Keratinocyte (primary cell): ENCODE results near the gene CFAP298. TPM values are rescaled to one million over a fixed set of nuclear protein-coding genes. Genes with fewer than 3 reads are reported as not detected.

Source experiments
- DNase-seq: peaks from one replicate; pipeline ENCODE4 v3.0.0-alpha.2; 2011; ENCODE audit warnings: low read depth, missing footprints, low spot score
- FAIRE-seq: peaks from 2 replicates; lab custom pipeline; 2011; peaks lifted over from hg19 to GRCh38; lab: Jason Lieb, UNC
- H2AFZ ChIP-seq: 2 replicates; pipeline ENCODE4 v1.6.0; 2012; ENCODE audit warnings: low read length, control low read depth, inconsistent platforms; ENCODE audit not compliant: control insufficient read depth
- H3K27ac ChIP-seq: 2 replicates; pipeline ENCODE4 v1.5.1; 2011; ENCODE audit warnings: low read length; ENCODE audit not compliant: control insufficient read depth, insufficient read depth
- H3K27me3 ChIP-seq: 3 replicates; pipeline ENCODE4 v1.6.0; 2011; ENCODE audit warnings: low read length; ENCODE audit not compliant: control insufficient read depth, insufficient read depth; ENCODE audit errors: extremely low read depth
- H3K36me3 ChIP-seq, 2 experiments: 2 replicates in 1 of 2; 3 replicates in 1 of 2; pipeline ENCODE4 v1.5.1; 2011; ENCODE audit warnings: low read length in 2 of 2, mild to moderate bottlenecking in 1 of 2; ENCODE audit not compliant: control insufficient read depth in 2 of 2, insufficient read depth in 2 of 2; ENCODE audit errors: extremely low read depth in 1 of 2
- H3K4me1 ChIP-seq: 3 replicates; pipeline ENCODE4 v1.5.1; 2011; ENCODE audit warnings: low read length; ENCODE audit not compliant: control insufficient read depth, insufficient read depth; ENCODE audit errors: extremely low read depth
- H3K4me2 ChIP-seq: 3 replicates; pipeline ENCODE4 v1.6.0; 2011; ENCODE audit warnings: low read depth, low read length; ENCODE audit not compliant: control insufficient read depth, insufficient read depth; ENCODE audit errors: extremely low read depth
- H3K4me3 ChIP-seq, 3 experiments: fragments of 200-600 bp in 1 of 3; sonication (generic) in 1 of 3; 2 replicates in 2 of 3; 3 replicates in 1 of 3; pipeline ENCODE4 v1.5.1; 2011 to 2016; ENCODE audit warnings: low read length in 3 of 3, mild to moderate bottlenecking in 3 of 3, control low read depth in 2 of 3, inconsistent platforms in 1 of 3, low read depth in 1 of 3, mixed read lengths in 1 of 3, mixed run types in 1 of 3, moderate library complexity in 1 of 3; ENCODE audit not compliant: control insufficient read depth in 2 of 3, insufficient read depth in 2 of 3; ENCODE audit errors: extremely low read depth in 1 of 3
- H3K79me2 ChIP-seq: 2 replicates; pipeline ENCODE4 v1.6.0; 2012; ENCODE audit warnings: low read length; ENCODE audit not compliant: control insufficient read depth, insufficient read depth
- H3K9ac ChIP-seq: 3 replicates; pipeline ENCODE4 v1.6.0; 2011; ENCODE audit warnings: low read length; ENCODE audit not compliant: control insufficient read depth, insufficient read depth; ENCODE audit errors: extremely low read depth
- H3K9me1 ChIP-seq: 3 replicates; pipeline ENCODE4 v1.6.0; 2011; ENCODE audit warnings: low read length; ENCODE audit not compliant: control insufficient read depth, insufficient read depth; ENCODE audit errors: extremely low read depth
- H3K9me3 ChIP-seq: 2 replicates; pipeline ENCODE4 v1.5.1; 2012; ENCODE audit warnings: low read depth, low read length; ENCODE audit not compliant: control insufficient read depth
- H4K20me1 ChIP-seq: 3 replicates; pipeline ENCODE4 v1.6.0; 2011; ENCODE audit warnings: low read length; ENCODE audit not compliant: control insufficient read depth, insufficient read depth; ENCODE audit errors: extremely low read depth
- CTCF ChIP-seq, 3 experiments: IDR thresholded peaks in 1 of 3; conservative IDR thresholded peaks in 1 of 3; optimal IDR thresholded peaks in 1 of 3; 2 replicates in 2 of 3; 3 replicates in 1 of 3; pipeline versions ENCODE3 to v1.5.1; 2011; ENCODE audit warnings: low read length in 3 of 3, mild to moderate bottlenecking in 3 of 3, moderate library complexity in 2 of 3, control low read depth in 1 of 3, inconsistent platforms in 1 of 3; ENCODE audit not compliant: insufficient read depth in 2 of 3; ENCODE audit errors: extremely low read depth in 1 of 3
- EZH2 ChIP-seq: IDR thresholded peaks from one replicate; pipeline ENCODE4 v1.6.1; 2012; ENCODE audit warnings: inconsistent platforms, mild to moderate bottlenecking, low read length, moderate library complexity
- dilution Hi-C: fragments of 300-500 bp; cut with MboI; formaldehyde crosslinking; loops from one replicate; pipeline ENCODE4 v1.7.0; 2020; ENCODE audit warnings: low sequenced_read_pairs; ENCODE audit not compliant: extremely low pct_ligation_motif_present
- polyA plus RNA-seq, 5 experiments: library from polyadenylated mRNA; depleted of rRNA in 3 of 5; stranded (reverse) in 3 of 5; stranded (forward) in 1 of 5; unstranded in 1 of 5; fragments of >200 nt; gene quantifications; 1 replicate in 1 of 5; 2 replicates in 3 of 5; 3 replicates in 1 of 5; pipeline versions ENCODE4 v1.2.1 to v1.2.3, GENCODE V29; 2011 to 2012; ENCODE audit warnings: missing spikeins in 2 of 5, low read depth in 1 of 5, low replicate concordance in 1 of 5
- small RNA-seq, 3 experiments: library from RNA; depleted of rRNA; stranded (forward); fragments of <200 nt; gene quantifications; one replicate each; pipeline ENCODE3, GENCODE V24; 2012; ENCODE audit warnings: low read depth in 3 of 3, low replicate concordance in 1 of 3; ENCODE audit not compliant: insufficient read length in 3 of 3

CFAP298 gene
- polyA plus RNA-seq, 1 donor (not counting 4 experiments of a cell fraction or from before 2014, with no cell fraction given) = 47.2 TPM

- Histone ChIP-seq H3K9ac (no peak overlapping the region), H3K9me1 (no peaks in the 10 kb centered on the region), H3K27ac (no peak overlapping the region), H3K36me3 (no peaks in the 10 kb centered on the region), H3K9me3 (no peaks in the 10 kb centered on the region), H3K27me3 (no peaks in the 10 kb centered on the region), H3K4me1 (no peaks in the 10 kb centered on the region), H3K4me3 (no peak overlapping the region), H4K20me1 (no peaks in the 10 kb centered on the region), H3K79me2 (no peaks in the 10 kb centered on the region), H3K4me2 (no peak overlapping the region), H2AFZ (no peak overlapping the region)
- TF ChIP-seq CTCF (optimal IDR thresholded peaks at IDR 0.05 in 1 of 3, IDR thresholded peaks at IDR 0.05 in 1 of 3, conservative IDR thresholded peaks at IDR 0.05 in 1 of 3; ENCODE audit: extremely low read depth in 1 of 3, insufficient read depth in 2 of 3, low read length in 3 of 3) (no peak), EZH2 (no peak)
- FAIRE-seq (no peak), DNase-seq (no peak)
- dilution Hi-C loops = no loop called here
Observed at GRCh38 chr21:32549886-32550285, 62.3 kb downstream of the CFAP298 start.

GRCh38 chr21:32549440-32549839, 62.7 kb downstream of the CFAP298 start:
- no peaks in the 10 kb centered on the region for H3K4me1 ChIP-seq
- H3K9me1 ChIP-seq = no peaks in the 10 kb centered on the region
- no peak for FAIRE-seq
- H3K9ac ChIP-seq = no peak overlapping the region
- H3K27ac ChIP-seq = no peak overlapping the region
- no peak for TF ChIP-seq CTCF (optimal IDR thresholded peaks at IDR 0.05 in 1 of 3, IDR thresholded peaks at IDR 0.05 in 1 of 3, conservative IDR thresholded peaks at IDR 0.05 in 1 of 3; ENCODE audit: extremely low read depth in 1 of 3, insufficient read depth in 2 of 3, low read length in 3 of 3)
- TF ChIP-seq EZH2 = no peak
- H3K4me3 ChIP-seq = no peak overlapping the region
- H3K79me2 ChIP-seq = no peaks in the 10 kb centered on the region
- DNase-seq = no peak
- H4K20me1 ChIP-seq = no peaks in the 10 kb centered on the region
- no peak overlapping the region for H3K4me2 ChIP-seq
- dilution Hi-C loops = no loop called here
- no peaks in the 10 kb centered on the region for H3K27me3 ChIP-seq
- no peak overlapping the region for H2AFZ ChIP-seq
- no peaks in the 10 kb centered on the region for H3K9me3 ChIP-seq
- no peaks in the 10 kb centered on the region for H3K36me3 ChIP-seq

Small RNA genes lying within 50 kb of the gene (small RNA-seq; reads per million reads assigned to genes)
- gene RNA5SP490 = 0 to 2.0 (median 0.75) reads per million in 3 experiments

Other genes starting within 250 kb of the CFAP298 start
- gene URB1, start 219.4 kb downstream of the CFAP298 start, polyA plus RNA-seq = 7.3 to 11.3 TPM (median 9.0 TPM) in 3 replicates
- 6.1 to 15.3 TPM (median 10.8 TPM) in 3 replicates for gene EVA1C, start 199.7 kb downstream of the CFAP298 start, polyA plus RNA-seq
- 0.11 to 0.27 TPM (median 0.25 TPM) in 3 replicates for gene TCP10L, start 26.9 kb downstream of the CFAP298 start, polyA plus RNA-seq
- gene SYNJ1, start 115.6 kb upstream of the CFAP298 start, polyA plus RNA-seq = 2.3 to 4.9 TPM (median 3.6 TPM) in 3 replicates
- gene PAXBP1, start 159.4 kb upstream of the CFAP298 start, polyA plus RNA-seq = 11.3 to 27.3 TPM (median 17.3 TPM) in 3 replicates